ENCODE results near the gene KIAA1328.

Gene KIAA1328

DNA sequence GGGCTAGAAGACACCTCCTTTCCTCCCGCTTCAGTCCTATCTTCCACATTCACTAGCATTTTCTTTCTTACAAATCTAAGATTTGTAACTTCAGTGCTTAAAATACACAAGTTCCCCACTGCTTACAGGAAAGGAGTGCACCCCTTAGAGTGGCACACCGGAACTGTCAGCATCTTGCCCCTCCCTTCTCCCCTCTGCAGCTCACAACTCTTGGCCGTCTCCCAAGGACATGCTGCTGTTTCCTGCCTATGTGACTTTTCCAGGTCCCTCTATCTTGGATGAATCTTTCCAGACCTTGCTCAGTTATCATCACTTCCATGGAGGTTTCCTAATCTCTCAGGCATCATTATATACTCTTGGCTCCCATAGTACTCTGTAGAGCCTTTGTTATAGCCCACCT, 401.8 kb downstream of the KIAA1328 start:
- no peak for DNase-seq

DNA sequence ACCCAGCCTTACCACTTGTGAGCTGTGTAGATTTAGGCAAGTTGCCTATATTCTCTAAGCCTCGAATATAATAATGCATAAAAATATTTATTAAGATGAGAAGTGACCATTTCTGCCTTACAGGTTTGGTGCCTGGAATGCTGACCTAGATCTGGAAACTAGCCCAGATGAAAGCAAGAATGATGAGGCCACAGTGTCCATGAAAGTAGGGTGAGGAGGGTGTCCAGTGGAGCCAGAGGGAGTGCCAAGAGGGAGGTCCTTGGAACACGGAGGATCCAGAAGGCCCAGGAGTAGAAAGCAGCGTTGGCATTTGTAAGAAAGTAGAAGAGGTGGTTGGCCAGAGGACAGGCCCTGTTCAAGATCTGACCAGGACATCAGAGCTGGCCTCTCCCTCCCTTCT, 402.3 kb downstream of the KIAA1328 start:
- no peak for DNase-seq

DNA sequence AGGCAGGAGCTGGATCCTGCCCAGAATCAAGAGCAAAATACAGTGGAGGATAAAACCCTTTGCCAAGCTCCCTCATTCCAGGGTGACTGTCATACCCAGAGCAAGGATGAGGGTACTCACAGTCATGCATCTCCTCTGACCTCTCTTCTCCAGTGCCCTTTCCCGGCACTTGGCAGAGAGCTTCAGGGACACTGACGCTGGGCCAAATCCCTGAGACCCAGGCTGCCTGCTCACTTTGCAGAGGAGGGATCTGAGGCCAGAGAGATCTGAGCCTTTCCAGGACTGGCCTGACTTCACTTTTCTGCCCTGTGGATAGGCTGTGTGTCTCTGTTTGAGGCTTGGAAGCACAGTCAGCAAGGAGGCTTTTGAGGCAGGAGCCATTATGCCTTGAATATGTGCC, 406.7 kb downstream of the KIAA1328 start:
- DNase-seq: no peak

DNA sequence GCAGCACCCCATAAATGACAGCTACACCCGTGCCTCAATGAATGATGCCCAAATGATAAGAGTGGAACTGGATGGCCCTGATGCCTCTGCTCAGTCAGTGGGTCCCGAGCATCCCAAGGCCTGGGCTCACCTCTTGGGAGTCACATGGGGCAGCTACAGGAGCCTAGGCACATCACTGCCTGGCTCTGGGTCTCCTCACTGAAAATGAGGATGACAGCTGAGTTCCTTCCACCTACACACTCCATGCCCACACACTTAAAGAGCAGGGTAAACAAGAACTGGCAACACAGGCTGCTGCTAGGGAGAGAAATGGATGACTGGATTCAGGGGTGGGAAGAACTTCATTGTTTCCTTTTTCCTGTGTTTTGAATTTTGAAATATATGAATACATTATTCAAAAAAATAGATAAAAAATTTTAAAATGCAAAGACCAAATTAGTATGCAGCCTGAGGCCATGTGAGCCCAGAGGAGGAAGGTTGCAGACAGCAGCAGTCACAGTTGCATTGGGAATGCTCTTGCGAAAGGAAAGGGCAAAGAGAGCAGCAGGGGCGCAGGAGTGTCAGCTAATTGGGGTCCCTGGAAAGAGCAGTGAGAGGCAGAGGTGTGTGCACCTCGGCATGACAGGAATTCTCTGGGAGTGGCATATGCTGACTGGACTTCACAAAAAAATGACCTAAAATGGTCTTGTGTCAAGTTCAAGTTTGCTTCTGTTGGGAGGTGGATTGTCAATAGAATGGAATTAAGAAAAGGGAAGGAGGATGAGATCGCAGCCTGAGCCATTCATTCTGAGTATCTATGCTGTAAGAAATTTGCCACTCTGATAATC, 409.6 kb downstream of the KIAA1328 start:
- DNase-seq: no peak

DNA sequence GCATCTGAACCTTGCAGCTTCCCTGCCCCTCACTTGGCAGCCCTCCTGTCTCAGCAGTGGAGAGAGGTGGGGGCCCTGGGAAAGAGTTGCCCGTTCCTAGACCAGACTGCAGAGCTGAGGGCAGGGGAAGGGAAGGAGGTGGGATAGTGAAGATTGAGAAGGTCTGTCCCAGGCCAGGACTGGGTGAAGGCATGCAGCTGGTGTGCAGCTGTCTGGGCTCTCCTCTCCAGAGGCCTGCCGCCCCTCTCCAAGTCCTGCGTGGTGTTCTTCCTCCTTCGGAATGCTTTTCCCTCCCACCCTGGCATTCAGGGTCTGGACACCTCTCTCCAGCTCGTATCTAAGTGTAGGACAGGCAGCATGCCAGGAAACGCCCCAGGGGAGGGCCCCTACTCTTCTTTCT, 413.2 kb downstream of the KIAA1328 start:
- DNase-seq: no peak

DNA sequence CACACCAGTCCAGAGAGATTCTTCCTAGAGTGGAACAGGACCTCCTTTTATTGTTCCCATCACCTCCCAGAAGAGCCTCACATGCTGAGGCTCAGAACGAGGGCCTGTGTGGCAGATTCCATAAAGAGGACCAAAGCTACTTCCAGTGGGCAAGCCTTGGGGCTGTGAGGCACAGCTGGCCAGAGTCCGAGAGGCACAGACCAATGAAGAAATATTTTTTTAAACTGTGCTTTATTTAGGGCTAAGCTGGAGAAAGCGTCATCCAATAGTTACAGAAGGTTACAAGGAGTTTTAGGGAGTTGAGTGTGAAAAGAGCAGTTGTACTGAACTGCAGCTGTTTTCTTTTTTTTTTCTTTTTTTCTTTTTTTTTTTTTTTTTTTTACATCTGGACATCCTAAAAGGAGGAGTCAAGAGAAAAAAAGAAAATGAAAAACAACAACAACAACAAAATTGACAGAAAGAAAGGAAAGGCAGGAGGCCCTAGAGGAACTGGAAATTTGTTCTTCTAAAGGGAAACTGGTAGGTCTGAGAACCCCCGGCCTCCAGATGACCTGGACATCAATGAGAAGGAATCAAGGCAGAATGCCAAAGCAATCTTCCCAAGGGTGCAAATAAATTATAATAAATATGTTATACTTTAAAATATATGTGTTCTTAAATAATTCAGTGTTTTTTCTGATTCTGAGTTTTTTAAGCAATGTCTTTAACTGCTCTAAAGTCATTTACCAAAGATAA, 414.1 kb downstream of the KIAA1328 start:
- no peak for DNase-seq

DNA sequence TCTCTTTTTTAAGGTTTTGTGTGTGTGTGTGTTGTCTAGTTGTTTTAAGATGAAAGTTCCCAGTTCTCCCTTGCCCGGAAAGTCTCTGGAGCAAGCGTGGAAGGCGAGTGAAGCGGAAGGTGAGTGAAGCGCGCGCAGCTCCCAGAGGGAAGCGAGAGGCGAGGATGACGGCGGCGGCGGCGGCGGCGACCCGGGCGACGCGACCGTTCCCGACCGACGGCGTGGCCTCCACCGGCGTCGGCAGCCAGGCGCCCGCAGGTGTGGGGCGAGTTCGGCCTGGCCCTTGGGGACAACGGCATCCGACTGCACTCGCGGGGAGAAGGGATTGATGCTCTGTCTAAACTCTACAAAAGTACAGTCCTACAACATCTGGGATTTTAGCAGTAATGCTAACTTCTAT, 414.8 kb downstream of the KIAA1328 start:
- no peak for DNase-seq

DNA sequence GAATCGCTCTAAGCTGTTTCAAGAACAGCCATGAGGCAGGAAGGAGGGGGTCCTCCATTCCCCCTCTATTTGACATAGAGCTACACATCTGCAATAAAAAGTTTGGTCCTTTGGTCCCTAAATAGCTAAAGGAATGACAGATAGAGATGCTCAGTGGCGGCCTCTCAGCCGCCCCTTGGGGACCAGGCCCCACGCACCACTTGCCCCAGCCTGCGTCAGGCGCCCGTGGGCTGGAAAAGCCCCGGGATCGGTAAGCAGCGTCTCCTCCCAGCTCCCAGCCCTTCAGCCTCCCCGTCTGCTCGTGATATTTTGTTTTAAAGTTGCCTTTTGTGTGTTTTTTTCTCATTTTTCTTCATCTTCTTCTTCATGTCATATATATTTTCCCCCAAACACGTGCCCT, 415.7 kb downstream of the KIAA1328 start:
- DNase-seq: no peak

DNA sequence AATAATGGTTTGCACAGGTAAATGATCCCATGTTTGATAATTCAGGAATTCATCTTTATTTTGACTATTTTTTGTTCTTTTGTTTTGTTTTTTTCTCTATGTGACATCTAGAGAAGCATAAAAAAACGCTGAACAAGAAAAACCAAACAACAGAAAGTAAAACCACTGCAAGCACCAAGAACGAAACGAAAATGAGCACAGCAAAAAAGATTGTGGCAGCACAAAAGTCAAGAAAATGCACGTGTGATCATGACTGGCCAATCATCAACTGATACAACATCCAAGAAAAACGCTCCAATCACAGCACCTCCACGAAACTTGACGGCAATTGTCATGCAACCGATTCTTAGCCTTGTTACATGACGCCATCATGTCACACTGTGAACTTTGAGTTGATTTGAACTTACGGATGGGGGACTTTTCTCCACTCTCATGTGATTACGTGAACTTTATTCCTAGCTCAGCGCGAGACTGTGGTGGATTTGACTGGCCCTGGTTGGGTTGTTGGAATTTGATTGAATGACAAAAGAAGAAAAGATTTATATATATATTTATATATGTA, 417.9 kb downstream of the KIAA1328 start:
- DNase-seq: no peak

DNA sequence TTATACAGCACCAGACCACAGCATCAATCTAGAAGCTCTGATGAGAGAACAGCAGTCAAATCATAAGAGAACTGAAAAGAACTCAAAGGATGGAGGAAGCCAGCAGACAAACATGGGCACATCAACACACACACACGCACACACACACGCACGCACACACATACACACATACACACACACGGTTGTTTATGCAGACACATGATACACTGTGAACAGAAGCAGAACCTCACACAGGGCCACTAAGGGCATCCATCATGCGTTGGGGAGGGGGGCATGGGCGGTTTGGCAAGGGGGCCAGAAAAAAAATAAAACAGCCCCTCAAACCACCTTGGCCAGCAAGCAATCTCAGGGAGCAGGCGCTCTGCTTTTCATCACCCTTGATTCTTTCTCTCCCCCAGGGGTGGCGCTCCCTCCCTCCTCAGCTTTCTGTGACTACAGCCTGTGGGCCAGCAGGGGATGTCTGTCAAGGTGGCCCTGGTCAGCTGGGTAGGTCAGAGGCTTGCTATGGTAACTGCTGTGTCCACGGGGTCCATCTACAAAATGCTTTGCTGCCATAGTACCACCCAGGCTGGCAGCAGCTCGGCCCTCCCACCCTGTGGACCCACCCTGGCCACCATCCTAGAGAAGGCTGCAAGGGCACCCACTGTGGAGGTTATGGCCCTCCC, 418.7 kb downstream of the KIAA1328 start:
- no peak for DNase-seq

DNA sequence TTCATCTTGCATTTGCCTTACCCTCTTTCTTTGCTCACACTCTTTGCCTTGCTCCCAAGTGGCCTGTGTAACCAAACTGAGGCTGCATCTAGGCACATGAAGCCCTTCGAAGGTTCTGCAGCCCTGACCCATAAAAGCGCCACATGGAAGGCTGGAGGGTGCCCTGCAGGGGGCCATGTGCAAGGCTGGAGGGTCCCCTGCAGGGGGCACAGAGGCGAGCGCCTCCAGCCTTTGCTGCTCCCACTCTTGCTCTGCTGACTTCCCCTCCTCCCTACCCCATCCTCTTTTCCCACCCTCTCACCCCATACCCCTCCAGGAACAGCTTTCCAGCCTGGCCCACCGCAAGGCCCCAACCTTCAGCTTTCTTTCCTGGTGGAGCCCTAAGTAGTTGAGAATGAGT, 419.4 kb downstream of the KIAA1328 start:
- no peak for DNase-seq

DNA sequence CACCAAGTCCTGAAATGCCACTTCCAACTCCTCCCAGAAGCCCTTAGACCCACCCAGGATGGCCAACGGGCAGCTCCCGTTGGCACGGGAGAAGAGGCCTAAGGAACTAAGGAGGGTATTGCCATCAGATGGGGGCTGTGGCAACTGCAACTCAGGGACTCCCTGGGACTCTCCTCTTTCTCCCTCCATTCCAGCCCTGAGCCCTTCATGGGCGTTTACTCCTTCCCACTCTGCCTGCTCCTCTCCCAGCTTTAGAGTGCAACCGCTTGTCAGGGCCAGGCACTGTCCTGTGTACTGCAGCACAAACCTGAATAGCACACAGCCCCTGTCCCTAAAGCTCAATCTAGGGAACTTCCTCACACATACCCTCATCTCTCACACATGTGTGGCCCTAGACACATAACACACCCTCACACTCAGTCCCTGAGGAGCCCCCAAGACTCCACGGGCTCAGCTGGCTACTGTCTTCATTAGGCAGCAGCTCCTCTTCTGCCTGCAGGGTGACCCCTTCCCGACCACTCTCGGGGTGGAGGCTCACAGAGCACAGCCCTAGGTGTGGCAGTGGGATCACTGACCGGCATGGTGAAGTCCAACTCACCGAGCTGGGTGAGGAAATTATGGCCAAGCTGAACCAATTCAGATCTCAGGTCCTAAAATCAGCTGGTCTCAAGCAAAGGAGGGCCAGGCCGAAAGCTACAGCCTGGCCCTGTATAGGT, 420.4 kb downstream of the KIAA1328 start:
- DNase-seq: no peak

DNA sequence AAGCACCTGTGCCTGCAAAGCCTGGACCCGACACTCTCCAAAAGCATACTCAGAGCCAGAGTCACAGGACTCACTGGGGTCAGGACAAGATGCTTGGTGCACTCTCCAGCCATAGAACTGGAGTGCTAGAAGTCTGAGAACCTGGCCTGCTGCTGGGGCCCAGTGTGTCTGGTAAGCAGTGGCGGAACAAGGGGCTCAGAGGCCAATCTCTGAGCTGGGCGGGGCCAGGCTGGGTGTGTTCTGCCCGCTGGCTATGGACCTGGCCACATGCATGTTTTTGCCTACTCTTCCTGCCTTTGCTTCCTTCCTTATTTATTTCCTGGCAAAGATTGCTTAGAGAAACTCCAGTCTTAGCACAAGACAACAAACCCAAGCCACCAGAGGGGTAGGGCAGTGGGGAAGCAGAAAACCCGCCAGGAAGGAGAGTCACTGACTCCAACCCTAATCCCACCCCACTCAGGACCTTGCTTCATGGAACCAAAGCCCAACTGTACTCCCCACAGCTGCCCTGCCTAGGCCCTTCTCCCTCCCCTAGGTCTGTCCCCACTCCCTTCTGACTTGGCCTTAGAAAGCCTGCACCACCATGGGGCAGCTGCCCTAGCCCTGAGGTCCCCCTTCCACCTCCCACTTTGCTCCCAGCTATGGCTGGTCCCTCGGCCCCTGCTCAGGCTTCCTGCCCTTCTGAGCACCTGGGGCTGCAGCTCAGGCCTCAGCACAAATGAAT, 421.1 kb downstream of the KIAA1328 start:
- no peak for DNase-seq

DNA sequence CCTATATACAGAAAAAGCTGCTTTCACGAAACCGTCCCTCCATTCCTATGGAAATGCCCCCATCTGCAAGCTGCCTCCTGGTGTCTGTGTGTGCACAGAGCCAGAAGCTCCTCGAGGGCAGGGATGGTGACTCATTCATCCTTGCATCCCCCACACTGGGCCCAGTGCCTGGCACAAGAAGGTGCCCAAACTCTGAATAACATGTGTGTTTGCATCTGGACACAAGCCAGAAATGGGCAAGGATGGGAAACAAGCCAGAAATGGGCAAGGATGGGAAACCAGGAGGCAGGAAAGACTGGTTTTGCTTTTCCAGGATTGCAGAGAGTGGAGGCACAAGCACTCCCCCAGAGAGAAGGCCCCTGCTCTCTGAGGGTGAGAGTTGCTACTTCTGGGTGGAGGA, 422.8 kb downstream of the KIAA1328 start:
- DNase-seq: no peak

DNA sequence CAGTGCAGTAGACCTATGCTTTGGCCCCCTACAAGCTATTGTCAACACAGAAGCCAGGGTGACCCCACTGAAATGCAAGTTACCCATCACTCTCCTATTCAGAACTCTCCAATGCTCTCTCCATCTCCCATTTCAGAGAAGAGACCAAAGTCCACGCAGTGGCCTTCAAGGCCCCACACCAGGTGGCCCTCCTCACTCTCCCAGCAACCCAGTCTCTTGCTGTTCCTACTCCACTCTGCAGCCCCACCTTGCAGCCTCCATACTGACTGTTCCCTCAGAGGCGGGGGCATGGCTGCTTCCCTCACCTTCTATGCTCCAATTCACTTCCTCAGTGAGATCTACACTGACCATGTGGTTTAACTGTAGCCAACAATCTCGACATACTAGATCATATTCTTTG, 423.4 kb downstream of the KIAA1328 start:
- DNase-seq: no peak

DNA sequence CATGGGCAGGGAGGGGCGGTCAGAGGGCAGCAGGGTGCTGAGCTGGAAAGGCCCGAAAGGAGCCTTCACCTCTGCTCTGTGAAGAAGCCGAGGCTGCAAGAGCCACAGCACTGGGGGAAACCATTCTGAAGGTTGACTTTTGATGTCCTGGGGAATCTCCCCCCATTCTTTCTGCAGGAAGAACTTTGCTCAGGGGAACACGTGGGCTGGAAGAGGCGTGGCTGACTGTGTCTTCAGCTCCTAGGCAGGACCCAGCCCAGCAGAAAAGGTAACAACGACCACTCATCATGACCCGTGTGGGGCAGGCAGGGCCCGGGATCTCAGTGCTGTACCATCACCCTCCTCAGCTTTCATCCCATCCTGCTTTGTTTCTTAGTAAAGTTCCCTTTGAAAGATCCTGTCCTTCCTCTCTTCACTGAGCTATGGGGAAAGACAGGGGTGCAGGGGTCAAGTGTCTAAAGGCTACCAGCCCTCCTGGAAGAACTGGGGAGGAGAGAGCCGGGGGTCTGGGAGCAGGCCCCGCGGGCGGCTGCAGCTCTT, 424.0 kb downstream of the KIAA1328 start:
- DNase-seq: no peak

DNA sequence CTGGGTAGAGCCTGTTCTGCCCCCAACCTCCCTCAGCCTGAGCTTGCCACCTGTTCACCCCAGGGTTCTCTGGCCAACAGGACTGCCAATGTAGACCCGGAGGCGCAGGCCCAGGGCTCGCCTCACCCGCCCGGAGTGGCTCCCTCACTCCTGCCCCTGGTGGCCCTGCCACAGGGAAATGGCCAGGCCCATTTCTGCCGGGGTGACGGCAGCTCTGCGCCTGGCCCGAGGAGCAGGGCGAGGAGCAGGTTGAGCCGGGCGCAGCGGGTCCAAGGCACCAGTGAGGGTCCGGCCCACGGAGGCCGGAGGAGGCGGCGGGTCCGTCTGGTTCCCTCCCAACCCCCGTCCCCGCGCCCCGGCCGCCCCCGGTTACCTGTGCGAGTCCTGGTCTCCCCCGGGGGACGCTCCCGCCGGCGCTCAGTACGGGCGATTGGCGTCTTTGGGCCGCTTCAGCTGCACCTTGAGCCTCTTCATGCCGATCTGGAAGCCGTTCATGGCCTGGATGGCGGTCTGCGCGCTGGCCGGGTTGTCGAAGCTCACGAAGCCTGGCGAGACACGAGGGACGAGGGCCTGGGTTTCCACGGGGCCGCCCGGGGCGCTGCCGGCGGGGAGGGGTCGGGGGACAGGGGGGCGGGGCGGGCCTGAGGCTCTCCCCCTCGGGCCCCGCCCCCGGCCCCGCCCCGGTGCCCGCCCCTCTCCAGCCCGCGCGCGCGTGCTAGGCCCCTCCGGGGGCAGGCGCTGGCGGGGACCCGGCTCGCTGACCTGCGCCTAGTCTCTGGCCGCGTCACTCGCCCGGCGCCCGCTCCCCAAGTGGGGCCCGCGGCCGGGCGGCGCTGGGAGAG, 424.7 kb downstream of the KIAA1328 start:
- DNase-seq: no peak

DNA sequence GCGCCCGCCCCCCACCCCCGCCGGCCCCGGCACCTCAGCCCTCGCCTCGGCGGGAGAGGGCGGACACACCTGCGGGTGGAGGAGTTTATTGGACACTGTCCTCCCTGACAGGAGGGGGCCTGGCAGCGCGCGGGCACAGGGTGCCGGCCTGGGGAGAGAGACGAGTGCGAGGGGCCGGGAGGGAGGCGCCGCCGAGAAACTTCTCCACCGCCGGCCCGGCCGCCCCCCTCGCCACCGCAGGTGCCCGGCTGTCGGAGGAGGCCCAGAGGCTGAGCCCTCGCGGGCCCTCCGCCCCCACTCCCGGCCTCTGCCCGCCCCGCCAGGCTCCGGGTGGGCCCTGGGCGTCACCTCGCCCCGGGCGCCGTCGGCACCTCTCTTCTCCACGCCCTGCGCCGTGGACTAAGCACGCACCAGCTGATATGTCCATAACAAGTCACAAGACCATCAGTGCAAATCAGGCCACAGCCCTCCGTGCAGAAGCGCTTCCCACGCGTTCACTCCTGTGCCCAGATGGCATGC, 425.4 kb downstream of the KIAA1328 start:
- no peak for DNase-seq

DNA sequence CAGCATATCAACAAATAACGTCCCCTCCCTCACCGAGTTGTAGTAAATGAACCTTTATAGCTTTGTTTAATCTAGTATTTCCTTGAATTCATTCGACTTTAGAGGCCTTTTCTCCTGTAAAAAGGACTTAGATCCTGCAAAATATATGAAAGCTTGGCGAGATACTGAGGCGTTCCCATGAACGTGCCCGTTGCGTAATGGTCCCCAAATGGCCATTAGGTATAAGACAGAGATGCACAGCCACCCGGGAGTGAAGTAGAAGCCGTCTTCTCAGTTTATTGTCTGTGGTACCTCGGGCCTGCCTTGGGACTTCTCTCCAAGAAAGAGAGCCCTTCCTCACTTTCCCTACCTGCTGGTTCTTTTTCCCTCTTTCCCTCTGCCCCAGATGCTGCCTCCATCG, 426.0 kb downstream of the KIAA1328 start:
- no peak for DNase-seq

DNA sequence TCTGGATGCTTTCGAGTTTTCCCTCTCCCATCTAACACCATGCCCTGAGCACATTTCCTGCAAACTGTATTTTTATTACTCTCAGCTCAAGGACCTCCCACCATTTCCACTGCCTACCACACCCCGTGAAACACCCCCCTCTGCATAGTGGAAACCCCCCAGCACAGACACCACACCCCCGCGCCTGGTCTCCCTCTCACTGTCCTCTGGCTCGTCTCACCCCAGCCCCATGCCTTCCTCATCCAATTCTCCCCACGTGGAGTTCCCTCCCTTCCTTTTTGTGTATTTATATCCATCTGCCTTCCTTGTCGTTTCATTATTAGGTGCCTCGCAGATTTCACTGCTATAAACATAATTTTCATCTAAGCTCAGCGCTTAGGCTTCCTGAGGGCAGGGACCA, 429.2 kb downstream of the KIAA1328 start:
- no peak for DNase-seq

DNA sequence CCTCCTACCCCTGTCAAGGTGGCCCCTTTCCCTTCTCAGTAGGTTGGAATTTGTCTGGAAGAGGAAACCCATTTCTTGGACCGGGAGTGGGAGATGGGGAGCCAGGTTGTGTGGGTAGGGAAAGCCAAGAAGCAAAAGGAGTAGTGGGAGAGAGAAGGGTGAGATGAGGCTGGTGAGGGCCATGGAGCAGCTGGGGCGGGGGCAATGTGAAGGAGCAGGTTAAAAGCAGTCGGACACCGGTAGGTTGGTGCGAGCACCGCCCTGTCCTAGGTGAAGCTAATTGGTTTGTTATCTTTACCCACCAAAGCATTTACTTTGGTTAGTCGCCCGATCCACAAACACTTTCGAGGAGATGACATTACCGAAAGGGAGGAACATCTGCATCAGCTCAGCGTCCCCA, 429.9 kb downstream of the KIAA1328 start:
- no peak for DNase-seq
